ENCODE measurements around the gene PPP6R2.

The PPP6R2 gene

DNA sequence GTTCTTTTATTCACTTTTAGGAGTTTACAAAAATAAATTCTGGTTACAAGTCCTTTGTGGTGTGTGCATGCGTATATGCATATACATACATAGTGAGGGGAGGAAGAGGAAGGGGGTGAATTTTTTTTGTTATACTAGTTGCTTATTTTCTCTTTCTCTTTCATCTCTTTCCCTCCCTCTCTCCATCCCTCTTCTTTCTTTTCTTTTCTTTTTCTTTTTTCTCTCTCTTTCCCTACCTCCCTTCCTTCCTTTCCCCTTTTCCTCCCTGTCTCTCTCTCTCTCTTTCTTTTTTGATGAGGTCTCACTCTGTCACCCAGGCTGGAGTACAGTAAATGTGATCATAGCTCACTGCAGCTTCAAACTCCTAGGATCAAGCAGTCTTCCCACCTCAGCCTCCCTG lies 14.1 kb downstream of the PPP6R2 start:
- Histone ChIP-seq H3F3A (ENCODE audit: low read depth) (no peaks in the 10 kb centered on the region), H3K36me3 (ENCODE audit: insufficient read depth, low read length) (peaks cover 7% of the 10 kb centered on the region; the same call in 1 of the 2 replicates), H3K79me2 (ENCODE audit: insufficient read depth, low read length) (peaks cover 47% of the 10 kb centered on the region), H3K4me3 (ENCODE audit: low read length, poor library complexity, severe bottlenecking) (no peak overlapping the region), H3K9ac (ENCODE audit: low read depth, low read length, poor library complexity, severe bottlenecking) (no peak overlapping the region), H3K4me2 (ENCODE audit: low read depth, low read length, poor library complexity, severe bottlenecking) (no peak overlapping the region), H4K20me1 (ENCODE audit: insufficient read depth, low read length, poor library complexity, severe bottlenecking) (peaks cover 3% of the 10 kb centered on the region), H3K9me3 (ENCODE audit: insufficient read depth, low read depth, low read length) (no peaks in the 10 kb centered on the region), H3K9me2 (replicated peaks; ENCODE audit: low read depth, low read length) (no peaks in the 10 kb centered on the region), H3K27me3 (ENCODE audit: insufficient read depth, low read length, poor library complexity, severe bottlenecking) (no peaks in the 10 kb centered on the region), H2AFZ (ENCODE audit: low read length) (no peak overlapping the region), H3K4me1 (ENCODE audit: insufficient read depth, low read length, poor library complexity, severe bottlenecking) (peaks cover 15% of the 10 kb centered on the region)
- TF ChIP-seq CTCF (conservative IDR thresholded peaks at IDR 0.05; ENCODE audit: low read length) = no peak
- TF ChIP-seq EZH2phosphoT487 (IDR thresholded peaks at IDR 0.05; ENCODE audit: borderline replicate concordance) = no peak

DNA sequence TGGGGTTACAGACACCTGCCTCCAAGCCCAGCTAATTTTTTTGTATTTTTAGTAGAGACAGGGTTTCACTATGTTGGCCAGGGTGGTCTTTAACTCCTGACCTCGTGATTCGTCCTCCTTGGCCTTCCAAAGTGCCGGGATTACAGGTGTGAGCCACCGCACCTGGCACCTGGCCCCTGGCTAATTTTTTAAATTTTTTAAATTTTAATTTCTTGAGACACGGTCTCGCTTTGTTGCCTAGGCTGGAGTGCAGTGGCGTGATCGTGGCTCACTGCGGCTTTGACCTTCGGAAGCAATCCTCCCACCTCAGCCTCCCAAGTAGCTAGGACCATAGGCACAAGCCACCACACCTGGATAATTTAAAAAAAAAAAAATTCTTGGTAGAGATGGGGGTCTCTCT lies 14.6 kb downstream of the PPP6R2 start:
- no peak for TF ChIP-seq CTCF (conservative IDR thresholded peaks at IDR 0.05; ENCODE audit: low read length)
- no peak for TF ChIP-seq EZH2phosphoT487 (IDR thresholded peaks at IDR 0.05; ENCODE audit: borderline replicate concordance)
- Histone ChIP-seq H4K20me1 (ENCODE audit: insufficient read depth, low read length, poor library complexity, severe bottlenecking) (peaks cover 3% of the 10 kb centered on the region), H3K4me2 (ENCODE audit: low read depth, low read length, poor library complexity, severe bottlenecking) (no peak overlapping the region), H3K9me2 (replicated peaks; ENCODE audit: low read depth, low read length) (no peaks in the 10 kb centered on the region), H3K36me3 (ENCODE audit: insufficient read depth, low read length) (peaks cover 6% of the 10 kb centered on the region; the same call in 1 of the 2 replicates), H3K4me3 (ENCODE audit: low read length, poor library complexity, severe bottlenecking) (no peak overlapping the region), H3F3A (ENCODE audit: low read depth) (no peaks in the 10 kb centered on the region), H3K9me3 (ENCODE audit: insufficient read depth, low read depth, low read length) (no peaks in the 10 kb centered on the region), H3K27me3 (ENCODE audit: insufficient read depth, low read length, poor library complexity, severe bottlenecking) (no peaks in the 10 kb centered on the region), H2AFZ (ENCODE audit: low read length) (no peak overlapping the region), H3K9ac (ENCODE audit: low read depth, low read length, poor library complexity, severe bottlenecking) (no peak overlapping the region), H3K4me1 (ENCODE audit: insufficient read depth, low read length, poor library complexity, severe bottlenecking) (peaks cover 16% of the 10 kb centered on the region), H3K79me2 (ENCODE audit: insufficient read depth, low read length) (peaks cover 52% of the 10 kb centered on the region)

GRCh38 chr22:50360578-50360977 lies 17.5 kb downstream of the PPP6R2 start:
- TF ChIP-seq CTCF (conservative IDR thresholded peaks at IDR 0.05; ENCODE audit: low read length) (no peak), EZH2phosphoT487 (IDR thresholded peaks at IDR 0.05; ENCODE audit: borderline replicate concordance) (no peak)
- H3K79me2 ChIP-seq (ENCODE audit: insufficient read depth, low read length) = peaks cover 70% of the 10 kb centered on the region
- H4K20me1 ChIP-seq (ENCODE audit: insufficient read depth, low read length, poor library complexity, severe bottlenecking) = peaks cover 3% of the 10 kb centered on the region

More at GRCh38 chr22:50360578-50360977, 17.5 kb downstream of the PPP6R2 start:
- peaks cover 16% of the 10 kb centered on the region for H3K4me1 ChIP-seq (ENCODE audit: insufficient read depth, low read length, poor library complexity, severe bottlenecking)
- no peak overlapping the region for H2AFZ ChIP-seq (ENCODE audit: low read length)
- no peak overlapping the region for H3K4me3 ChIP-seq (ENCODE audit: low read length, poor library complexity, severe bottlenecking)
- H3K9me2 ChIP-seq (replicated peaks; ENCODE audit: low read depth, low read length) = no peaks in the 10 kb centered on the region
- no peak overlapping the region for H3K9ac ChIP-seq (ENCODE audit: low read depth, low read length, poor library complexity, severe bottlenecking)
- H3K9me3 ChIP-seq (ENCODE audit: insufficient read depth, low read depth, low read length) = no peaks in the 10 kb centered on the region
- peaks cover 5% of the 10 kb centered on the region; the same call in 1 of the 2 replicates for H3K36me3 ChIP-seq (ENCODE audit: insufficient read depth, low read length)
- no peaks in the 10 kb centered on the region for H3F3A ChIP-seq (ENCODE audit: low read depth)
- no peak overlapping the region for H3K4me2 ChIP-seq (ENCODE audit: low read depth, low read length, poor library complexity, severe bottlenecking)
- no peaks in the 10 kb centered on the region for H3K27me3 ChIP-seq (ENCODE audit: insufficient read depth, low read length, poor library complexity, severe bottlenecking)

All from Loucy (cell line).